ENCODE results near the gene APOA4.

The APOA4 gene

DNA sequence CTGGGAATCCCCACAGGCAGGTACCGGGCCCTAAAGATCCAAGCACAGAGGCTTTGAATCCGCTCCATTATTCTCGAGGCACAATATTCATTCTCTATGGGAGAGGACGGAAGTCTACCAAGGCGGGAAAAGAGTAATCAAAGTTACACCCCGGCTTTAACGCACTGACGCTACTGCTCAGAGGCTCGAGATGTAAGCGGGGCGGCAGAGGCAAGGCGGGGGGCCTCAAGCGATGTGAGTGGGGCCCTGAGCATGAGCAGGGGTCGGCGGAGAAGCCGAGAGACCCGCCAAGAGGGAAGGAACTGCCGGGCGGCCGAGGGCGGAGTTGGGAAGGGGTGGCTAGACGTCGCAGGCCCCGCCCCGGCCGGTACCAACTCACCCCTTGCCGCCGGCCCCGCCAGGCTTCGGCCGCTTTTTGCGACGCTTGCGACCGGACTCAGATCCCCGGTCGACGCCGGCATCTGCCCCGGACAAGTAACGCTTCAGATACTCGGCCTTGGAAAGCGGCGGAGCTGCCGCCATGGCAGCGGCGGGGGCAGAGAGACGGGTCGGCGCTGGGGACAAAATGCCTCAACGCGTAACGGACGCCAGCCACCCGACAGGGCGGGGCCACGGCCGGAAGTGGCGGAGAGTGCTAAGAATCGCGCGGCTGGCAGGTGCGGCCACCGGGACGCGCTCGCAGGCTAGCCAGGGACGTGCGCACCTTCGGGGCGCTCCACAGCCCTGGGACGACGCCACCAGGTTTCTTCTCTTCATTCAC lies 50.5 kb downstream of the APOA4 start, which contains the start of gene BUD13:
Gene BUD13, minus strand, starts transcription at position 545 of the 760 bp plus-strand sequence. Its CDS starts 23 bp downstream, at position 522.
- DNase-seq (ENCODE audit: low read depth in 1 of 2, low spot score in 1 of 2) = peak; percentile 88 to 94
- in situ Hi-C loops (cut with HindIII; ENCODE audit: low pct_unique_long_range_greater_than_20kb, low sequenced_read_pairs) = no loop called here
- no peak for TF ChIP-seq JUND (IDR thresholded peaks at IDR 0.05; ENCODE audit: low read depth)

DNA sequence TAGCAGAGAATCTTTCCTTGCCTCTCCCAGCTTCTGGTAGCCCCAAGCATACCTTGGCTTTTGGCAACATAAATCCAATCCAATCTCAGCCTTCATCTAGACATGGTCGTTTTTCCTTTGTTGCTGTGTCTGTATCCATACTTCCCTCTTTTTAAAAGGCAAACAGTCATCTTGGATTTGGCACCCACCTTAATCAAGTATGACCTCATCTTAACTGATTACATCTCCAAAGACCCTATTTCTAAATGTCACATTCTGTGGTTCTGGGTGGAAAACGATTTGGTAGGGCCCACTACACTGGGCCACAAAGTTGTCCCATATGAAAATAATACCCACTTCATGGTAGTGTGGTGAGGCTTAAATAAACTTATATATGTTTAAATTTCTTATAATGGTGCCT lies 51.2 kb downstream of the APOA4 start:
- DNase-seq (ENCODE audit: low read depth in 1 of 2, low spot score in 1 of 2) = no peak
- no peak for TF ChIP-seq JUND (IDR thresholded peaks at IDR 0.05; ENCODE audit: low read depth)
- in situ Hi-C loops (cut with HindIII; ENCODE audit: low pct_unique_long_range_greater_than_20kb, low sequenced_read_pairs) = no loop called here
